Measurements from ENCODE around the gene RANBP17.
"Not testable (repeated sequence)": the region's sequence is repeated elsewhere in the genome, so short reads cannot be mapped to it uniquely, and the experiment has no call there.

Gene RANBP17

DNA sequence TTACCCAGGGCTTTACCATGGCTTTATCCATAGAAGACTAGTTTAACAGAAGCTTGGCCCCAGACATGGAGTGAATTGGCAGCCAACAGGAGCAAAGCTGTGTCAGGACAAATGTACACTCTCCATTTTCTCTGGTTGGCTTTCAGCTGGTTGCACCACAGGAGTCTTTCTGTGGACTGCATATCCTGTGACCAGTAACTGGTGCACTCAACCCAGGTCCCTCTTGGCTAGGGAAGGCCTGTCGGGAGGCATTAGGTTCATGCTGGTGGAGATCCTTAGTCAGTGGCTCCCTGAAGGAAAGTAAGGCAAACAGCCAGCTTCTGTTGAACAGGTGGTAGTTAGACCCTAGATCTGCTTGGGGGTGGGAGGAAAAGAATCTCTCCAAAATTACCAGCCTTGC lies 300.3 kb downstream of the RANBP17 start:
- DNase-seq = no peak

DNA sequence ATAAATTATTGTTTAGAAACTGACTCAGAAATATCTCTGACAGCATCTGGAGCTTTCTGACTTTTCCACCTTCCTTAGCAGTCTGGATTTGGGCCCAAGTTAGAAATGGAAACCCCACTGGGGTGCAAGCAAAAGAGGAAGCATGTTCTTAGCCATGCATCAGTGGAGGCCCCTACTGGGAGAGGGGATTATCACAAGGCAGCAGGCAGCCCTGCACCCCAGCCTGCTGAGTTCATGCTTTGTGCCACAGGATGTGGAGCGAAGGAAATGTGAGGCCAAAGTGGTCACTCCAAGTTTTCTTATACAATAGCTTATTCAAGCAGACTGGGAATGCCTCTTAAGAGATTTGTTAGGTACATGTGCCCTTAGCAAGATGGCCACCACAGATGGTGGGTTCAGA lies 300.8 kb downstream of the RANBP17 start:
- DNase-seq = peak; percentile 3

DNA sequence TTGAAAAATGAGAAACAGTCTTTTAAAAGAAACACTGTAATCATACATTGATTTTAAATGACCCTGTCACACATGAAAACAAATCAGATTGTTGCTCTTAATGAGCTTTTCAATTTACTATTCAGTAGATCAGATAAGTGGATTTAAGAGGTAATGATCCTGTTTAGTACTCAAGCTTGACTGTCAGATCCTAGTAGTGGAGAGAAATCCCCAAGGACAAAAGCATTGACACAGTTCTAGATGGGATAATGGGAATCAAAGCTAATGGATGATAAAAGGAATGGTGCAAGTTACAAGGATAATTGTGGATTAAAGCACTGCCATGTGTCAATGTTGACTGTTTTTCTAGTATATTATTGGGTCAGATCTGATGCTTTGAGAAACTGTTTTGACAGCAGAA lies 304.9 kb downstream of the RANBP17 start:
- DNase-seq = no peak

DNA sequence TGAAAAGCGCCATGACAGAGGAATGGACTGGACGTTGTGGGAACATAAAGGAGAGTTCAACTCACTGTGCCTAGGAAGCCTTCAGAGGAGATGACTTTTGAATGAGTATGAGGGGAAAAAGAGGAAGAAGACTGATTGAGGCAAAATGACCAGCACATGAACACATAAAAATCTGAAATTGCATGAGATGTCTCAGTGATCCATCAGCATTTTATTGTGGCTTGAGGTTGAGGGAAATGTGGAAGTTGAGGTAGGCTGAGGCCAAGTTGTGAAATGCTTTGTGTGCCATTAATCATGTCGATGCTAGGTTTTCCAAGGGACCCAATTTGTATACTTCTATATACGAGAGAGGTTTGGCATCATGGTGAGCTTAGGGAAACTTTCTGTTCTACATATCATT lies 306.4 kb downstream of the RANBP17 start:
- no peak for DNase-seq

DNA sequence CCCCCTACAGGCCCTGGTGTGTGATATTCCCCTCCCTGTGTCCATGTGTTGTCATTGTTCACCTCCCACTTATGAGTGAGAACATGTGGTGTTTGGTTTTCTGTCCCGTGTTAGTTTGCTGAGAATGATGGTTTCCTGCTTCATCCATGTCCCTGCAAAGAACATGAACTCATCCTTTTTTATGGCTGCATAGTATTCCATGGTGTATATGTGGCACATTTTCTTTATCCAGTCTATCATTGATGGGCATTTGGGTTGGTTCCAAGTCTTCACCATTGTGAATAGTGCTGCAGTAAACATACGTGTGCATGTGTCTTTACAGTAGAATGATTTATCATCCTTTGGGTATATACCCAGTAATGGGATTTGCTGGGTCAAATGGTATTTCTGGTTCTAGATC lies 313.1 kb downstream of the RANBP17 start:
- not testable (repeated sequence) for DNase-seq

DNA sequence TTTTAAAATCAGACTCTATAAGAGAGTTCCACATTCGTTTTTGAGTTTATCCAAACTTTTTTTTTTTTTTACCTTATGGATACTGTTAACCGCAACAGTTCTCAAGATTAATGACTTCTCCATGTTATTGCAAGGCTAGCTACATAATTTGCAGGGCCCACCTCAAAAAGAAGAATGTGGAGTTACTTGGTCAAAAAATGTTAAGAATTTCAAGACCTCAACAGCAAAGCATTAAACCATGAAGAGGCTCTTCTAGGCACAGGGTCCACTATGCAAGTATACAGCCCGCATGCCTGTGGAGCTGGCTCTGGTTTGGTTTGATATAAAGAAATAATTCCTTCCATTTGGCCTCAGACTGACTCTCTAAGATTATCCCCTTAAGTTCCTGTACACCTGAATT lies 313.9 kb downstream of the RANBP17 start:
- peak; percentile 42 for DNase-seq

DNA sequence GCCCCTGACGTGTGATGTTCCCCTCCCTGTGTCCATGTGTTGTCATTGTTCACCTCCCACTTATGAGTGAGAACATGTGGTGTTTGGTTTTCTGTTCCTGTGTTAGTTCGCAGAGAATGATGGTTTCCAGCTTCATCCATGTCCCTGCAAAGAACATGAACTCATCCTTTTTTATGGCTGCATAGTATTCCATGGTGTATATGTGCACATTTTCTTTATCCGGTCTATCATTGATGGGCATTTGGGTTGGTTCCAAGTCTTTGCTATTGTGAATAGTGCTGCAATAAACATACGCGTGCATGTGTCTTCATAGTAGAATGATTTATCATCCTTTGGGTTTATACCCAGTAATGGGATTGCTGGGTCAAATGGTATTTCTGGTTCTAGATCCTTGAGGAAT lies 316.4 kb downstream of the RANBP17 start:
- DNase-seq = not testable (repeated sequence)

DNA sequence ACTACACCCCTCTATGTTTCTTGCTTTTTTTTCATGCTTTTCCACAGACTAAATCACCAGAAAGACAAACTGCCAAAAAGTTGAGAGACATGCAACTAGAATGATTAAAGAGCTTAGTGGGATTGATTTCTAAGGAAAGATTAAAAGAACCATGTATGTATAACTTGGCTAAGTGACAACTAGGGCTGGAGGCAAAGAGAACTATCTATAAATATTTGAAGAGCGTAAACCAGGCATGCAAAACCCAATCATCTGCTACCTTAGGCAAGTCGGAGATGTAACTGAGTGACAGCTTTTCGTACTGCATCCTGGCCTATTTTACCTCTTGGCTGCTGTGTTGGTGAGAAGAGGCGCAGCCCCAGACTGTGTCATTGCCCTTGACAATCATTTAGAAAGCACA lies 326.2 kb downstream of the RANBP17 start:
- no peak for DNase-seq

DNA sequence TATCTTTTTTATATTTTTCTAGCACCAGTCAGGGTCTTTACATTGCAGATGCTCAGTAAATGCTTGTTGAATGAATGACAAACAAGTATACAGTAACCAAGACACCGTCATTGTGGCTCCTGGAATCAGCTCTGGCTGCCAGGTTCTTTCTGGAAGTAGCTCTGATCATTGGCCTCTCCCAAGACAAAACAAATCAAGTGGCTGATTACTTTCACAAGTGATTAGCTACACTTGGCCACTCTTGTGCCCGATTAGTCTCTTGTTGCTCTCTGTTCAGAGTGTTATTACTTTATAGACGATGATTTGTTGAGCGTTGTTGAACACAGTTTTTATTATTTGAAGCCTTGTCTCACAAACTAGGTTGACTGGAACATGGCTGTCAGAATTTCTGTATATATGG lies 327.6 kb downstream of the RANBP17 start:
- no peak for DNase-seq

DNA sequence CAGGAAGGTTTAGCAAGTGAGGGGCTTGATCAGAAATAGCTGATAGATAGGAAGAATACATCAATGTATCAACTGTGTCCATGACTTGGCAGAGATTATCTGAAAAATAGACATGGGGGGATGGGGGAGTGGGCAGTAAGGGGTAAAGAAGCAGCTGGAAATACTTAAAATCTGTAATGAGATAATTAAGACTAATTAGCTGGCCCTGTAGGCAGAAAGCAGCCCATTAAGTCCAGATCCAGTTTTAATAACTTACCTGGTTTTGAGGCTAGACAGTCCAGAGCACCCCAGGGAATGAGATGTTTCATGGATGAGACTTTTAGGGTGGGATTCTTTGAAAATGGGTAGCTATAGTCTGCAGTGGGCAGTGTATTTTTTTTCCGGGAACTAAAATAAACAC lies 330.3 kb downstream of the RANBP17 start:
- DNase-seq = no peak

DNA sequence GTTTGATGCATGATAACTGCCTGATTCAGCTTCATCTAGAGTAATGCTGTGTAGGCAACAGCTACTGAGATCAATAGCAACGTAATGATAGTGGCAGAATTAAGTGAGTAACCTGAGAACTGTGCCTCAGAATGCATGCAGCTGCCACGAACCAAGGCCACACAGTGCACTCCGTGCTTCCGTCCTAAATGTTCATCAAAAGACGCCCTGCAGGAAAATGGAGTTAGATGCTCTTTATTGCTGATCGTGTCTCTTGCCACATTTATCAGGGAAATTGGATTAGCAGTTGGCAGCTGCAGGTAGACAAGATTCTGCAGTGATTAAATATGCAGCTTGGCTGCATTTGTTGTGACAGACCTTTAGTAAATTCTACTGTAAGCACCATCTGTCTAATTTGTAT lies 339.5 kb downstream of the RANBP17 start:
- DNase-seq = no peak

DNA sequence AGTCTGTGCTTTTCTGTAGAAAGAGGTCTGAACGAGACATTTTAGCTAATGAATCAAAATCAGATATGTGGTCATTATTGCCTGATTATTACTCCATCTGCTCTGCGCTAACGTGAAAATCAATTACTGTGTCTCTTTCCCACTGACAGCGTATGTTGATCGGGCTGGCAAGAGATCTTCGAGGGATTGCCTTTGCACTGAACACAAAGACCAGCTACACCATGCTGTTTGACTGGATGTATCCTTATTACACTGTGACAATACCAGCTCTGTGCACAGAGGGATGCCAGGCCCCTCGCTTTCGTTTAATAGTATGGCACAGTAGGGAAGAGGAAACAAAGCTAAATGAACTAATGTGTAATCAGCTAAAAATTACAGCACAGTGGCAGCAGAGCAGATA lies 343.6 kb downstream of the RANBP17 start:
- DNase-seq = no peak

DNA sequence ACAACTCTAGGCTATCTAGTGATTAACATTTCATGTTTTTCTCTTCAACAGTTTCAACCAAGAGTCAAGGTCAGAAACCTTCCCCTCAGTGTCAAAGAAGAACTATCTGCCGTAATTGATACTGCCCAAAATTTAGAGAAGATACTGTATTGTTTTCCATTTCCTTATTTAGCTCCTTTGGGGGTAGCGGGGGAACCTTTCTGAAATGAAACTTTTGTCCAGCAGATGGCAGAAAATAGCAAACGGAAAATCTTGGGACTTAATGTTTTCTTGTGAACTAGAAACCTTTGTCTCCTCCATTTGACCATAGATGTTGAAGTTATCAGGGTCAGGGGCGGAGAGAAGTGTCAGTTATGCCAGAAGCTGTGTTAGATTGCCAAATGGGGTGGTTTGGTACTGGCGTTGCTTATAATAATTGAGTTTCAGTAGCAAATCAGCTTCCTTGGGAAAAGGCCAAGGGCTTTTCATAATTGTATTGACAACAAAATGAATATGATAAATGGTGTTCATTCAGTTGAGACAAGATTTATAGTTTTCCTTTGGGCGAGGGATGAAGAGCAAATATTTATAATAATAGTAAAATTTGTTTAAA lies 345.5 kb downstream of the RANBP17 start:
- DNase-seq = peak; percentile 61

DNA sequence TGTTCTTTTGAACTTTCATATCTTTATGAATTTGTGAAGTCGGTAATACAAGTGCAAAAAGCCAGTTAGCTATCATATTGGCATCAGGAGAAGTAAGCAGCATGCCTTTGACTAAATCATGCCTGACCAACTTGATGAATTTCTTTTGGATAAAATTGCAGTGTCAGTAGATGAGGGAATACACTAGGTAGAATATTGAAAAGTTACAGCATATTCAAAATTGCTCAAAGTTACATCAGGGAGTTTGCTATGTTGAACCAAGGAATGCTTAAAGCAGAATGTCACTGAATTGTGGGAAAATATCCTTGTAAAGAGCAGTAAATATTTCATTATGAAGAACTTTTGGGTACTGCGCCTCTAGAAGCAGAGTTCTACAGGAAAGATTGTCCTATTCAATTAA lies 360.1 kb downstream of the RANBP17 start:
- DNase-seq = peak; percentile 6

DNA sequence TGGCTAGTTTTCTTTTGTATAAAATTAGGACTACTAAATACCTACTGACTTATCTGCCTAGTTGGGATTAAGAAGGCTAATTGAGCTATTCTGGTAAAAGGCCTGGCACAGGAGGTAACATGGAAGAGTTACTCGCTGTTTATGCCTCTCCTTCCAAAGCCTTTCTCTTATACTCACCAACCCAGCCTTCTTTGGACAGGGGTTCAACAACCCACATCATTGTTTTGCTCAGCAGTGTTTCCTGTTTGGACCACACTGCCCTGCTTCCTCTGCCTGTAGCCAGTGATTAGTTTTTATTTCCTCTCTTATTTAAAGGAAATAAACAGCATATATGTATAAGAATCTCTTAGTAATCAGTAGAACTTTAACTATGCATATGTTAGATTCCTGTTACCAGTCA lies 362.1 kb downstream of the RANBP17 start:
- no peak for DNase-seq

DNA sequence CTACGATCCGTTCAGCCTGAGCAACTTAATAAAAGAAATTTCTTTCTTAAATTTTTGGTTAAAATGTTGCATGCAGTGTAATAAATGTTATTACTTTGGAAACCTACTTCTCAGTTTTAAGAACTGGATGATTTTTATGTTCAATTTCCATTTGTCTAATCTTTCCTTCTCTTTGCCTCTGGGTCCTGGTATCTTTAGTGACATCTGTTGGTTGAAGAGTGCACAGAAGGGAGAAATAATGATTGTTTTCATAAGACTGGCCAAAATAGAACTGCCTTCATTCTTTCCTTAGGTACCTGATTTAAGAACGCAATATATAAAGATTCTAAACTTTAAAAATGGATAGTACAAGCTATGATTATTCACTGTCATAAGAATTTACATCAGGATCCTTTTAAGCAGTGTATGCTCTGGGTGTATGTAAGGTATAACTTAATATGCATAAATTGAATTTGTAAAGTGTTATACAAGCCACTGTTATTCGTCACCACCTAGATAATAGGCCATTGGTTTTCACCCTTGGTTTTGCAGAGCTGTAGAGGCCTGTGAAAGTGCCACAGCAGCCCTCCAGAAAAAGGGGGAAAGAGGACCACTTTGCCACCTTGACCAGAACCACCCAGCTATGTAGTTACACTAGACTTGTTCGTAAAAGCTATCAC lies 364.4 kb downstream of the RANBP17 start:
- no peak for DNase-seq

DNA sequence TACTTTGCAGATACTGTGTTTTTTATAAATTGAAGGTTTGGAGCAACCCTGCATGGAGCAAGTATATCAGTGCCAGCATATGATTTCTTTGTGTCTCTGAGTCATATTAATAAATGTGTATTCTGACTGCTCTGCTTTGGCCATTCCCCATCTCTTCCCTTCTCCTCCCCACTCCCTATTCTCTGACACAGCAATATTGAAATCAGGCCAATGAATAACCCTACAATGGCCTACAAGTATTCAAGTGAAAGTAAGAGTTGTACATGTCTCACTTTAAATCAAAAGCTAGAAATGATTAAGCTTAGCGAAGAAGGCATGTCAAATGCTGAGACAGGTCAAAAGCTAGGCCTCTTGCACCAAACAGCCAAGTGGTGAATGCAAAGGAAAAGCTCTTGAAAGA lies 365.0 kb downstream of the RANBP17 start:
- DNase-seq = no peak

DNA sequence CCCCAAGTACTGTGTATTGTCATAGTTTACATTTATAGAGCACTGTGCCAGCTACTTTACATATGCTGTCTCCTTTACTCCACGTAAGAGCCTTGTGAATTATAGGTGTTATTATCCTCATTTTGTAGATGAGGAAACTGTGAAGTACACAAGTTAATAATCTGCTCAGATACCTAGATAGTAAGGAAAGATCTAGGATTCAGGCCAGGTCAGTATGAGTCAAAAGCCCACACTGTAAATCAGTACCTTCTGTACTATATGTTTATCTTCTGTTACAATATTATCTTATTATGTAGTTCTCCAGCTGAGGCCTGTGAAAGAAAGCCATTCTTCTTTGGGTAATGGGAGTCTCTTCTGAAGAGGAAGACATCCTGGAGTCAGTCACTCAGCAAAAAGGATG lies 374.8 kb downstream of the RANBP17 start:
- peak; percentile 29 for DNase-seq

DNA sequence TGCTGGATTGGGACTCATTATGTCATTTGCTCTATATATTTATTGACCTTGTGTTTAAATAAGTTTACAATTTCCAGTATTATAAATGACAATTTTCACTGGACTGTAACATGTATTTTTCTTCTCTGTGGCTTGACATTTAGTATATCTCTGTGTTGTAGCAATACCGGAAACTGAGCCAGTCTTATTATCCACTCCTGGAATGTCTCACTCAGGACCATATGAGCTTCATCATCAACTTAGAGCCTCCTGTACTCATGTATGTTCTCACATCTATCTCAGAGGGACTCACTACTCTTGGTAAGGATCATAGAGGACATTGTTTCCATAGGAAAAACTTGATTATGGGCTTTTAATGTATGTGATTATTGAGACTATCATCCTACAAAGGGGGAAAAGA lies 380.7 kb downstream of the RANBP17 start:
- no peak for DNase-seq

DNA sequence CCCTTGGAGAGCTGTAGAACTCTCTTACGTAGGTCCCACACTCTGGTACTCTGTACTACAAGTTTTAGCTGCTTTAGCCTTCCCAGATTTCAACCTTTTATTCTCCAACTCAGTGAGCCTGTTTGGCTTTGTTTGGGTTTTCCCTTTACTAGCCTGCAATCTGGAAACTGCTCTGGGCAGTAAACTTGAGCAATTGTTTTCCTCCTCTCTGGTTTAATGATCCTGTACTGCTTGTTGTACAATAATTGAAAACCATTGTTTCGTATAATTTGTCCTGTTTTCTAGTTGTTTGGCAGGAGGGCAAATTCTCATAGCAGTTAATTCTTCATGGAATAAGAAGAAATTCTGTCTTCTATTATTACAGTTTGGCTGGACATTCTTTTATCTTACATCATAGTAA lies 384.4 kb downstream of the RANBP17 start:
- no peak for DNase-seq

DNA sequence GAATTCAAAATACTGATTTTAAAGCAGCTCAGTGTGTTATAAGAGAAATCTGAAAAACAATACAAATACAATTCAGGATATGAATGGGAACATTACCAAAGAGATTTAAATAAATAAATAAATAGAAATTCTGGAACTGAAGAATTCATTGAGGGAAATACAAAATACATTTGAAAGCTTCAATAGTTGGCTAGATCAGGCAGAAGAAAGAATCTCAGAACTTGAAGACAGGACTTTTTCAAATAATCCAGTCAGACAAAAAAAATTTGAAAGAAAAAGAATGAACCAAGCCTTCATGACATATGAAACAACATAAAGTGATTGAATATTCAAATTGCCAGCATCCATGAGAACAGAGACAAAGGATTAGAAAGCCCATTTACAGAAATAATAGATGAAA lies 387.6 kb downstream of the RANBP17 start:
- DNase-seq = no peak

DNA sequence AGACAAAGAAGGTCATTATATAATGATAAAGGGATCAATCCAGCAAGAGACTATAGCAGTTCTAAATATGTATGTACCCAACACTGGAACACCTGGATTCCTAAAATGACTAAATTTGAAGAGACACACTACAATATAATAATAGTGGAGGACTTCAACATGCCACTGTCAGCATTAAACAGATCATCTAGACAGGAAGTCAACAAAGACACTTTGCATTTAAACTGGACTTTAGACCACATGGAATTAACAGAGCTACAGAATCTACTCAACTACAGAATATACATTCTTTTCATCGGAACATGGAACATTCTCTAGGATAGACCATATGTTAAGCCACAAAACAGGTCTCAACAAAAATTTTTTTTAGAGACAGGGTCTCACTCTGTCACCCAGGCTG lies 388.9 kb downstream of the RANBP17 start:
- no peak for DNase-seq

DNA sequence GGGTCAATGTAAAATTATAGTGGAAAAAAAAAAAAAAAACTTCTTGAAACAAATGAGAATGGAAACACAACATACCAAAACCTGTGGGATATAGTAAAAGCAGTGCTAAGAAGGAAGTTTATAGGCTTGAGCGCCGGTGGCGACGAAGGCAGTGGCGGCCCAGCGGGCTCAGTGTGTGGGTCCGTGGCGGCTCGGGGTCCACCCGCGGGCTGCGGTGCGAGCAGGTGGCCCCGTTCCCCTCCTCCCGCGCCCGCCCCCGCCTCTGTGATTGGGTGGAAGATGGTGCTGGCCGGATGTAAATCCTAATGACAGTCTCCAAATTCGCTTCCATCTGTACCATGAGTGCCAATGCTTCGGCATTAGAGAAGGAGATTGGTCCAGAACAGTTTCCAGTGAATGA lies 389.7 kb downstream of the RANBP17 start:
- no peak for DNase-seq

DNA sequence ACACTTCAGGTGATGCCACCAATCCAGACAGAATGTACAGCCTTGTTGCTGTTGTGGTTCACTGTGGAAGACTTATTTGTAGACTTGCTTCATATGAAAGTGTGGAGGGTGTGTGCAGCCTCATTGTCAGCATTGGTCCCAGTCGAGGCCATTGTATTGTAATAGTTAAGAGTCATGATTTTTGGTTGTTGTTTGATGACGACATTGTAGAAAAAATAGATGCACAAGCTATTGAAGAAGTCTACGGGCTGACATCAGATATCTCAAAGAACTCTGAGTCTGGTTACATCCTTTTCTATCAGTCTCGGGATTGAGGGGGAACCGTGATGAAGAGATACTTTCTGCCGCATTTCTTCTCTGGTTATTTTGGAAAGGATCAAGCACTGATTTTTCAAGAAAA lies 390.9 kb downstream of the RANBP17 start:
- no peak for DNase-seq

DNA sequence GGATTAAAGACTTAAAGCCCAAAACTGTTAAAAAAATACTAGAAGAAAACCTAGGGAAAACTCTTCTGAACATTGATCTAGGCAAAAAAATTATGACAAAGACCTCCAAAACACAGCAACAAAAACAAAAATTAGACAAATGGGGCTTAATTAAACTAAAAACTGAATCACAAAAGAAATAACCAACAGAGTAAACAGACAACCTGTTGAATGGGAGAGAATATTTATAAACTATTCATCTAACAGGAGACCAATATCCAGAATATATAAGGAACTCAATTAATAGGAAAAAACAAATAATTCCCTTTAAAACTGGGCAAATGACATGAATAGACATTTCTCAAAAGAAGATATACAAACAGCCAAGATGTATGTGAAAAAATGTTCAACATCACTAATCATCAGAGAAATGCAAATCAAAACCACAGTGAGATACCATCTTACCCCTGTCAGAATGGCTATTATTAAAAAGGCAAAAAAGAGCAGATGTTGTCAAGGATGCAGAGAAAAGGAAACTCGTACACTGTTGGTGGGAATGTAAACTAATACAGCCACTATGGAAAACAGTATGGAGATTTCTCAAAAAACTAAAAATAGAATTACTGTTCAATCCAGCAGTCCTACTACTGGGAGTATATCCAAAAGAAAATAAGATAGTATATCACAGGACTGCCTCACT lies 397.1 kb downstream of the RANBP17 start:
- DNase-seq = no peak

All from kidney glomerular epithelial cell (primary cell).